GM23338 (cell line): ENCODE data around the gene PLOD2. TPM values are rescaled to one million over a fixed set of nuclear protein-coding genes. Genes with fewer than 3 reads are reported as not detected.

Experiments used
- ATAC-seq: fragments of 200-7000 bp; cut with Tn5 transposase; 3 replicates; pipeline ENCODE4 v1.9.1; 2020
- DNase-seq: peaks from one replicate; pipeline ENCODE4 v3.0.0-alpha.2; 2015; ENCODE audit warnings: low spot score
- H2AFZ ChIP-seq: fragments of 200-600 bp; sonication (generic); 2 replicates; pipeline ENCODE4 v1.8.0; 2016; ENCODE audit warnings: antibody characterized with exemption, mild to moderate bottlenecking, moderate library complexity
- H3F3A ChIP-seq: fragments of 200-600 bp; sonication (generic); replicated peaks from 2 replicates; pipeline ENCODE4 v1.8.0; 2017; ENCODE audit warnings: antibody characterized with exemption, mixed run types, low read depth
- H3K27ac ChIP-seq: fragments of 200-600 bp; sonication (generic); 2 replicates; pipeline ENCODE4 v1.6.1; 2016; ENCODE audit warnings: low read depth
- H3K27me3 ChIP-seq: fragments of 200-600 bp; sonication (generic); 2 replicates; pipeline ENCODE4 v1.8.0; 2016; ENCODE audit warnings: mild to moderate bottlenecking, mixed run types, moderate library complexity; ENCODE audit not compliant: insufficient read depth
- H3K36me3 ChIP-seq: fragments of 200-600 bp; sonication (generic); 2 replicates; pipeline ENCODE4 v1.8.0; 2016; ENCODE audit warnings: mild to moderate bottlenecking; ENCODE audit not compliant: insufficient read depth
- H3K4me1 ChIP-seq: fragments of 200-600 bp; sonication (generic); 2 replicates; pipeline ENCODE4 v1.8.0; 2016; ENCODE audit warnings: mild to moderate bottlenecking, moderate library complexity; ENCODE audit not compliant: insufficient read depth
- H3K4me2 ChIP-seq: fragments of 200-600 bp; sonication (generic); 2 replicates; pipeline ENCODE4 v1.7.1; 2017; ENCODE audit warnings: mixed run types
- H3K4me3 ChIP-seq: fragments of 200-600 bp; sonication (generic); 2 replicates; pipeline ENCODE4 v1.6.1; 2016; ENCODE audit warnings: mixed run types
- H3K79me2 ChIP-seq: fragments of 200-600 bp; sonication (generic); replicated peaks from 2 replicates; pipeline ENCODE4 v1.8.0; 2017; ENCODE audit warnings: mild to moderate bottlenecking; ENCODE audit not compliant: insufficient read depth
- H3K9me2 ChIP-seq: fragments of 200-600 bp; sonication (generic); 2 replicates; pipeline ENCODE4 v1.8.0; 2017; ENCODE audit not compliant: insufficient read depth
- H4K20me1 ChIP-seq: fragments of 200-600 bp; sonication (generic); replicated peaks from 2 replicates; pipeline ENCODE4 v1.8.0; 2017; ENCODE audit warnings: mild to moderate bottlenecking; ENCODE audit not compliant: insufficient read depth
- H3K27ac Mint-ChIP-seq: 2 replicates; pipeline ENCODE4 v1.8.0; 2020; ENCODE audit warnings: inconsistent platforms, mild to moderate bottlenecking, moderate library complexity, mixed read lengths
- H3K27me3 Mint-ChIP-seq: 3 replicates; pipeline ENCODE4 v1.8.0; 2022; ENCODE audit warnings: low read depth, mild to moderate bottlenecking, moderate library complexity, mixed read lengths, inconsistent platforms; ENCODE audit not compliant: insufficient read depth, poor library complexity
- H3K36me3 Mint-ChIP-seq: 3 replicates; pipeline ENCODE4 v1.8.0; 2021; ENCODE audit warnings: low read depth, mild to moderate bottlenecking, inconsistent platforms, moderate library complexity, mixed read lengths
- H3K4me1 Mint-ChIP-seq: 3 replicates; pipeline ENCODE4 v1.8.0; 2020; ENCODE audit warnings: mild to moderate bottlenecking, inconsistent platforms, mixed read lengths
- H3K4me3 Mint-ChIP-seq: 3 replicates; pipeline ENCODE4 v1.8.0; 2021; ENCODE audit warnings: moderate library complexity, mild to moderate bottlenecking, inconsistent platforms, mixed read lengths
- H3K9me3 Mint-ChIP-seq: 3 replicates; pipeline ENCODE4 v1.8.0; 2020; ENCODE audit warnings: moderate library complexity, mild to moderate bottlenecking, inconsistent platforms, mixed read lengths
- CTCF ChIP-seq, 2 experiments: fragments of 200-600 bp in 1 of 2; sonication (generic) in 1 of 2; conservative IDR thresholded peaks; 2 replicates each; pipeline versions ENCODE4 v1.5.1 to v1.6.1; 2016 to 2017; ENCODE audit warnings: antibody characterized with exemption in 2 of 2, low read depth in 2 of 2, mild to moderate bottlenecking in 2 of 2, moderate library complexity in 1 of 2
- EZH2 ChIP-seq: fragments of 200-600 bp; sonication (generic); IDR thresholded peaks from one replicate; pipeline ENCODE4 v1.8.0; 2017; ENCODE audit warnings: antibody characterized with exemption, mild to moderate bottlenecking, low read depth; ENCODE audit not compliant: unreplicated experiment
- EZH2phosphoT487 ChIP-seq: fragments of 200-600 bp; sonication (generic); IDR thresholded peaks from one replicate; pipeline ENCODE4 v1.8.1; 2018; ENCODE audit warnings: antibody characterized with exemption; ENCODE audit not compliant: unreplicated experiment
- JUNB ChIP-seq: IDR thresholded peaks from one replicate; pipeline ENCODE4 v1.6.1; 2016; ENCODE audit warnings: antibody characterized with exemption; ENCODE audit not compliant: unreplicated experiment
- NANOG ChIP-seq: IDR thresholded peaks from 2 replicates; pipeline ENCODE4 v1.6.1; 2016; ENCODE audit warnings: antibody characterized with exemption, borderline replicate concordance
- POLR2AphosphoS5 ChIP-seq: IDR thresholded peaks from 2 replicates; pipeline ENCODE4 v1.6.1; 2016; ENCODE audit warnings: antibody characterized with exemption, low read depth
- STAT1 ChIP-seq: IDR thresholded peaks from one replicate; pipeline ENCODE4 v1.6.1; 2016; ENCODE audit warnings: antibody characterized with exemption; ENCODE audit not compliant: unreplicated experiment
- ZNF331 ChIP-seq: fragments of 250-450 bp; sonication (Bioruptor Pico); IDR thresholded peaks from 2 replicates; pipeline ENCODE4 v1.5.0; 2020; ENCODE audit warnings: low read depth, mild to moderate bottlenecking, moderate library complexity
- polyA plus RNA-seq: library from polyadenylated mRNA; unstranded; fragments of >200 nt; fragmentation: Nextera tagmentation; extraction: Ambion mirVana; gene quantifications from 2 replicates; pipeline ENCODE4 v1.2.1, GENCODE V29; 2016
- total RNA-seq: library from RNA; depleted of rRNA; stranded (reverse); fragments of >200 nt; shearing (Covaris generic); gene quantifications from 2 replicates; pipeline ENCODE4 v1.2.3, GENCODE V29; 2014
- TF ChIP-seq, protein P1 (sequence below): fragments of 250-450 bp; sonication (Bioruptor Pico); IDR thresholded peaks from 2 replicates; pipeline ENCODE4 v1.5.0; 2020; ENCODE audit warnings: mild to moderate bottlenecking, moderate library complexity

The PLOD2 gene
- total and polyA plus RNA-seq, 2 experiments from 2014 or later: 26.7 to 30.5 TPM

- H3K9me2 ChIP-seq: 0 out of 2 replicates have a peak, but pooled peaks cover 5% of the 10 kb centered on the region
- peak overlapping the region; percentile 30; the same call in 1 of the 2 replicates for H3K27ac Mint-ChIP-seq
Measured at GRCh38 chr3:146033950-146034349, 127.0 kb downstream of the PLOD2 start.

More at GRCh38 chr3:146033950-146034349, 127.0 kb downstream of the PLOD2 start:
- Histone ChIP-seq H3K4me2 (no peak overlapping the region), H3K79me2 (no peaks in the 10 kb centered on the region), H3K4me3 (no peak overlapping the region), H3K27me3 (no peaks in the 10 kb centered on the region), H3F3A (no peaks in the 10 kb centered on the region), H3K36me3 (peaks cover 5% of the 10 kb centered on the region; the same call in 1 of the 2 replicates), H2AFZ (no peak overlapping the region), H3K4me1 (peaks cover 13% of the 10 kb centered on the region; the same call in 1 of the 2 replicates), H3K27ac (0 out of 2 replicates have a peak overlapping the region, but pooled peaks have one; percentile 24), H4K20me1 (no peaks in the 10 kb centered on the region)
- Mint-ChIP-seq H3K4me3 (no peak overlapping the region), H3K27me3 (no peaks in the 10 kb centered on the region), H3K4me1 (peaks cover 11% of the 10 kb centered on the region; the same call in 2 of the 3 replicates), H3K36me3 (peaks cover 4% of the 10 kb centered on the region; the same call in 2 of the 3 replicates), H3K9me3 (peaks cover 15% of the 10 kb centered on the region)
- DNase-seq (no peak), ATAC-seq (no peak)
- TF ChIP-seq CTCF (conservative IDR thresholded peaks at IDR 0.05; ENCODE audit: low read depth in 2 of 2): no peak
- TF ChIP-seq EZH2: no peak
- TF ChIP-seq, protein P1, sequence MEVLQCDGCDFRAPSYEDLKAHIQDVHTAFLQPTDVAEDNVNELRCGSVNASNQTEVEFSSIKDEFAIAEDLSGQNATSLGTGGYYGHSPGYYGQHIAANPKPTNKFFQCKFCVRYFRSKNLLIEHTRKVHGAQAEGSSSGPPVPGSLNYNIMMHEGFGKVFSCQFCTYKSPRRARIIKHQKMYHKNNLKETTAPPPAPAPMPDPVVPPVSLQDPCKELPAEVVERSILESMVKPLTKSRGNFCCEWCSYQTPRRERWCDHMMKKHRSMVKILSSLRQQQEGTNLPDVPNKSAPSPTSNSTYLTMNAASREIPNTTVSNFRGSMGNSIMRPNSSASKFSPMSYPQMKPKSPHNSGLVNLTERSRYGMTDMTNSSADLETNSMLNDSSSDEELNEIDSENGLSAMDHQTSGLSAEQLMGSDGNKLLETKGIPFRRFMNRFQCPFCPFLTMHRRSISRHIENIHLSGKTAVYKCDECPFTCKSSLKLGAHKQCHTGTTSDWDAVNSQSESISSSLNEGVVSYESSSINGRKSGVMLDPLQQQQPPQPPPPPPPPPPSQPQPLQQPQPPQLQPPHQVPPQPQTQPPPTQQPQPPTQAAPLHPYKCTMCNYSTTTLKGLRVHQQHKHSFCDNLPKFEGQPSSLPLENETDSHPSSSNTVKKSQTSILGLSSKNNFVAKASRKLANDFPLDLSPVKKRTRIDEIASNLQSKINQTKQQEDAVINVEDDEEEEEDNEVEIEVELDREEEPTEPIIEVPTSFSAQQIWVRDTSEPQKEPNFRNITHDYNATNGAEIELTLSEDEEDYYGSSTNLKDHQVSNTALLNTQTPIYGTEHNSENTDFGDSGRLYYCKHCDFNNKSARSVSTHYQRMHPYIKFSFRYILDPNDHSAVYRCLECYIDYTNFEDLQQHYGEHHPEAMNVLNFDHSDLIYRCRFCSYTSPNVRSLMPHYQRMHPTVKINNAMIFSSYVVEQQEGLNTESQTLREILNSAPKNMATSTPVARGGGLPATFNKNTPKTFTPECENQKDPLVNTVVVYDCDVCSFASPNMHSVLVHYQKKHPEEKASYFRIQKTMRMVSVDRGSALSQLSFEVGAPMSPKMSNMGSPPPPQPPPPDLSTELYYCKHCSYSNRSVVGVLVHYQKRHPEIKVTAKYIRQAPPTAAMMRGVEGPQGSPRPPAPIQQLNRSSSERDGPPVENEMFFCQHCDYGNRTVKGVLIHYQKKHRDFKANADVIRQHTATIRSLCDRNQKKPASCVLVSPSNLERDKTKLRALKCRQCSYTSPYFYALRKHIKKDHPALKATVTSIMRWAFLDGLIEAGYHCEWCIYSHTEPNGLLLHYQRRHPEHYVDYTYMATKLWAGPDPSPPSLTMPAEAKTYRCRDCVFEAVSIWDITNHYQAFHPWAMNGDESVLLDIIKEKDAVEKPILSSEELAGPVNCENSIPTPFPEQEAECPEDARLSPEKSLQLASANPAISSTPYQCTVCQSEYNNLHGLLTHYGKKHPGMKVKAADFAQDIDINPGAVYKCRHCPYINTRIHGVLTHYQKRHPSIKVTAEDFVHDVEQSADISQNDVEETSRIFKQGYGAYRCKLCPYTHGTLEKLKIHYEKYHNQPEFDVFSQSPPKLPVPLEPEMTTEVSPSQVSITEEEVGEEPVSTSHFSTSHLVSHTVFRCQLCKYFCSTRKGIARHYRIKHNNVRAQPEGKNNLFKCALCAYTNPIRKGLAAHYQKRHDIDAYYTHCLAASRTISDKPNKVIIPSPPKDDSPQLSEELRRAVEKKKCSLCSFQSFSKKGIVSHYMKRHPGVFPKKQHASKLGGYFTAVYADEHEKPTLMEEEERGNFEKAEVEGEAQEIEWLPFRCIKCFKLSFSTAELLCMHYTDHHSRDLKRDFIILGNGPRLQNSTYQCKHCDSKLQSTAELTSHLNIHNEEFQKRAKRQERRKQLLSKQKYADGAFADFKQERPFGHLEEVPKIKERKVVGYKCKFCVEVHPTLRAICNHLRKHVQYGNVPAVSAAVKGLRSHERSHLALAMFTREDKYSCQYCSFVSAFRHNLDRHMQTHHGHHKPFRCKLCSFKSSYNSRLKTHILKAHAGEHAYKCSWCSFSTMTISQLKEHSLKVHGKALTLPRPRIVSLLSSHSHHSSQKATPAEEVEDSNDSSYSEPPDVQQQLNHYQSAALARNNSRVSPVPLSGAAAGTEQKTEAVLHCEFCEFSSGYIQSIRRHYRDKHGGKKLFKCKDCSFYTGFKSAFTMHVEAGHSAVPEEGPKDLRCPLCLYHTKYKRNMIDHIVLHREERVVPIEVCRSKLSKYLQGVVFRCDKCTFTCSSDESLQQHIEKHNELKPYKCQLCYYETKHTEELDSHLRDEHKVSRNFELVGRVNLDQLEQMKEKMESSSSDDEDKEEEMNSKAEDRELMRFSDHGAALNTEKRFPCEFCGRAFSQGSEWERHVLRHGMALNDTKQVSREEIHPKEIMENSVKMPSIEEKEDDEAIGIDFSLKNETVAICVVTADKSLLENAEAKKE (CRISPR knock-in tag): no peak
- no peak for TF ChIP-seq STAT1
- no peak for TF ChIP-seq JUNB
- TF ChIP-seq POLR2AphosphoS5: no peak
- TF ChIP-seq EZH2phosphoT487: no peak
- TF ChIP-seq NANOG: no peak
- no peak for TF ChIP-seq ZNF331
